Neural progenitor cell (in vitro differentiated cells): ENCODE results near the gene KRT6B. TPM values are rescaled to one million over a fixed set of nuclear protein-coding genes. Genes with fewer than 3 reads are reported as not detected.
A peak's percentile ranks its signal among the peaks of the same experiment; 100 is the strongest.

Experiments
- DNase-seq: peaks from one replicate; pipeline ENCODE4 v3.0.0-alpha.2; 2016; ENCODE audit warnings: low spot score
- H2AFZ ChIP-seq: fragments of 200-600 bp; sonication (generic); replicated peaks from 2 replicates; pipeline ENCODE4 v1.6.1; 2016; ENCODE audit warnings: antibody characterized with exemption
- H3F3A ChIP-seq: fragments of 200-600 bp; sonication (generic); 2 replicates; pipeline ENCODE4 v1.6.1; 2016; ENCODE audit warnings: antibody characterized with exemption, low read depth
- H3K27ac ChIP-seq: fragments of 200-600 bp; sonication (generic); 2 replicates; pipeline ENCODE4 v1.5.1; 2016; ENCODE audit warnings: mild to moderate bottlenecking
- H3K27me3 ChIP-seq: fragments of 200-600 bp; sonication (generic); 2 replicates; pipeline ENCODE4 v1.6.1; 2016; ENCODE audit warnings: mild to moderate bottlenecking, moderate library complexity
- H3K36me3 ChIP-seq: fragments of 200-600 bp; sonication (generic); 2 replicates; pipeline ENCODE4 v1.5.1; 2016
- H3K4me1 ChIP-seq: fragments of 200-600 bp; sonication (generic); 2 replicates; pipeline ENCODE4 v1.6.1; 2016; ENCODE audit warnings: mixed run types
- H3K4me2 ChIP-seq: fragments of 200-600 bp; sonication (generic); 2 replicates; pipeline ENCODE4 v1.6.1; 2016
- H3K4me3 ChIP-seq: fragments of 200-600 bp; sonication (generic); 2 replicates; pipeline ENCODE4 v1.5.1; 2016
- H3K79me2 ChIP-seq: fragments of 200-600 bp; sonication (generic); 2 replicates; pipeline ENCODE4 v1.6.1; 2016; ENCODE audit warnings: low read depth
- H3K9ac ChIP-seq: fragments of 200-600 bp; sonication (generic); 2 replicates; pipeline ENCODE4 v1.6.1; 2016
- H3K9me3 ChIP-seq: fragments of 200-600 bp; sonication (generic); 2 replicates; pipeline ENCODE4 v1.5.1; 2016; ENCODE audit warnings: low read depth
- H4K20me1 ChIP-seq: fragments of 200-600 bp; sonication (generic); 2 replicates; pipeline ENCODE4 v1.6.1; 2016; ENCODE audit warnings: low read depth
- H3K27ac Mint-ChIP-seq: 3 replicates; pipeline ENCODE4 v1.8.0; 2021; ENCODE audit warnings: mixed read lengths
- H3K27me3 Mint-ChIP-seq: 2 replicates; pipeline ENCODE4 v1.8.0; 2022; ENCODE audit warnings: low read depth, mild to moderate bottlenecking, inconsistent platforms, moderate library complexity, mixed read lengths; ENCODE audit not compliant: insufficient read depth
- H3K36me3 Mint-ChIP-seq: 3 replicates; pipeline ENCODE4 v1.8.0; 2021; ENCODE audit warnings: mixed read lengths
- H3K4me1 Mint-ChIP-seq: 3 replicates; pipeline ENCODE4 v1.8.0; 2021; ENCODE audit warnings: mixed read lengths
- H3K4me3 Mint-ChIP-seq: 3 replicates; pipeline ENCODE4 v1.8.0; 2021; ENCODE audit warnings: mild to moderate bottlenecking, moderate library complexity, mixed read lengths
- H3K9me3 Mint-ChIP-seq: 3 replicates; pipeline ENCODE4 v1.8.0; 2020; ENCODE audit warnings: mixed read lengths
- CTCF ChIP-seq: fragments of 200-600 bp; sonication (generic); IDR thresholded peaks from 2 replicates; pipeline ENCODE4 v1.5.1; 2017; ENCODE audit warnings: antibody characterized with exemption, mild to moderate bottlenecking
- EZH2 ChIP-seq: fragments of 200-600 bp; sonication (generic); IDR thresholded peaks from 2 replicates; pipeline ENCODE4 v1.6.1; 2017; ENCODE audit warnings: antibody characterized with exemption, mild to moderate bottlenecking, moderate library complexity
- EZH2phosphoT487 ChIP-seq: fragments of 200-600 bp; sonication (generic); IDR thresholded peaks from 2 replicates; pipeline ENCODE4 v1.6.1; 2017; ENCODE audit warnings: antibody characterized with exemption
- total RNA-seq: library from RNA; depleted of rRNA; stranded (reverse); fragments of >200 nt; gene quantifications from 2 replicates; pipeline ENCODE4 v1.2.3, GENCODE V29; 2015; ENCODE audit warnings: low replicate concordance

Gene KRT6B
- total RNA-seq, 1 donor from 2014 or later, result not detected

DNA sequence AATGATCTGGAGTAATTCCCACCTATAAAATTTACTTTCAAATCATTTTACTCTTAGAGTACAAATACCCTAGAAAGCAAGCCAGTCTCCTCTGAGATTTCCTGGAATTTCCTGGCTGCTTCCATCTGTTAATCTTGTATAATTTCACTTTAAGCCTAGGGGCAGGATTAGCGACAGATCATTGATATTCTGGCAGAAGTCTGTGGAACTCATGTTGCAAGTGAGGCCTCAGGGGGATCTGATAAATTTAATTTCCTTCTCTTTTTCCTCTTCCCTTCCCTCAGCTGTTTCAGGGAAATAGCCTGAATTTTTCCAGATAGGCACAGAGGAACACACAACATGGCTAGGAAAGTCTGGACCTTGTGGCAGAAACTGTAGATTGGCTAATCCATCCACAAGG is 47.0 kb upstream of the KRT6B start:
- TF ChIP-seq EZH2phosphoT487, result no peak
- no peak for TF ChIP-seq EZH2
- TF ChIP-seq CTCF, result no peak
- Histone ChIP-seq H3K4me3 (no peak overlapping the region), H2AFZ (no peak overlapping the region), H3K9ac (no peak overlapping the region), H3K79me2 (no peaks in the 10 kb centered on the region), H4K20me1 (no peaks in the 10 kb centered on the region), H3K4me2 (no peak overlapping the region), H3F3A (peaks cover 13% of the 10 kb centered on the region), H3K36me3 (no peaks in the 10 kb centered on the region), H3K4me1 (peaks cover 18% of the 10 kb centered on the region), H3K9me3 (no peaks in the 10 kb centered on the region), H3K27me3 (no peaks in the 10 kb centered on the region), H3K27ac (no peak overlapping the region)
- Mint-ChIP-seq H3K36me3 (no peaks in the 10 kb centered on the region), H3K27me3 (no peaks in the 10 kb centered on the region), H3K4me3 (no peak overlapping the region), H3K9me3 (peaks cover 2% of the 10 kb centered on the region), H3K4me1 (peaks cover 21% of the 10 kb centered on the region), H3K27ac (no peak overlapping the region)
- DNase-seq, result no peak

DNA sequence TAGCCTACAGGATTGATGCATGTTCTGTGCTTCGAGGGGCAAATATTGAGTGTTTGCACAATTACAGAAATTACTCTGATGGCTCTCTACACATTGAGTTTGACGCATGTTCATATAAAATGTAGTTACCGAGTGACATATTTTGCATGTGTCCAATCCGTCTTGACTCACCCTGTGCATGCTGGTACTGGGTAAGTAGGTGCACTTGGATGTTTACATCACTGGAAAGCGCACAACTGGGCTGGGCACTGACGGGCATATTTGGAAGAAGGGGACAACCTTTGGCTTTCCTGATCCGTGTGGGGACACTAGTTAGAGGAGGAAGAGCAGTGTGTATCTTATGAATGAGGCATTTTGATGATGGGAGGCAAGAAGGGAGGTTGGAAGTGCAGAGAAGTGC is 46.0 kb upstream of the KRT6B start:
- Histone ChIP-seq H3K79me2 (no peaks in the 10 kb centered on the region), H4K20me1 (no peaks in the 10 kb centered on the region), H3K36me3 (no peaks in the 10 kb centered on the region), H3K4me1 (peaks cover 18% of the 10 kb centered on the region), H3K9me3 (no peaks in the 10 kb centered on the region), H2AFZ (no peak overlapping the region), H3F3A (peaks cover 13% of the 10 kb centered on the region), H3K4me3 (no peak overlapping the region), H3K9ac (no peak overlapping the region), H3K4me2 (no peak overlapping the region), H3K27me3 (no peaks in the 10 kb centered on the region), H3K27ac (no peak overlapping the region)
- DNase-seq, result no peak
- Mint-ChIP-seq H3K9me3 (peaks cover 2% of the 10 kb centered on the region), H3K27me3 (no peaks in the 10 kb centered on the region), H3K4me1 (peaks cover 21% of the 10 kb centered on the region), H3K36me3 (no peaks in the 10 kb centered on the region), H3K4me3 (no peak overlapping the region), H3K27ac (no peak overlapping the region)
- no peak for TF ChIP-seq EZH2
- no peak for TF ChIP-seq CTCF
- TF ChIP-seq EZH2phosphoT487, result no peak

DNA sequence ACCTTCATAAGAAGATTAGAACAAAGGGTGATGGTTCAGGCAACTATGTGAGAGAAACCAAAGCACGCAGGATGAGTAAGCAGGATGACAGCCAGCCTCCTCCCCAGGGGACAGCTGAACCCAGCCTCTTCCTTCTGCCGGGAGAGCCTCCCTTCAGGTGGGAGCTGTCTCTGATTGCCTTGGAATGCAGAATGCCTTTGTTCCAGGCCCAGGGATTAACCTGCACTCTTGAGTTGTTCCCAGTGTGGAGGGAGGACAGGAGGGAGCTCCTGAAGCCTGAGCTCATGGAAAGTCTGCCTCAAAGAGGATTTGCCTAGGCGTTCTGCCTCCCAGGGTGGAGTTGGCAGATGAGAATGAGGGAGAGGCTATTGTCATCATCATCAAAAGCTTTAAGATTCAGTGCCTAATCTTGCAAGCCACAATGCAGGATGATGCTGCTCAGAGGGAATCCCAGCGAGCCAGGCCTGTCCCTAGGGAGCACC is 44.7 kb upstream of the KRT6B start:
- Mint-ChIP-seq H3K27me3 (no peaks in the 10 kb centered on the region), H3K36me3 (no peaks in the 10 kb centered on the region), H3K4me1 (peaks cover 21% of the 10 kb centered on the region), H3K9me3 (no peaks in the 10 kb centered on the region), H3K27ac (no peak overlapping the region), H3K4me3 (no peak overlapping the region)
- Histone ChIP-seq H3F3A (peaks cover 13% of the 10 kb centered on the region), H3K4me3 (no peak overlapping the region), H3K27me3 (no peaks in the 10 kb centered on the region), H3K27ac (peak overlapping the region; percentile 4), H3K9me3 (no peaks in the 10 kb centered on the region), H3K9ac (no peak overlapping the region), H3K4me2 (peak overlapping the region; percentile 23), H3K36me3 (no peaks in the 10 kb centered on the region), H4K20me1 (no peaks in the 10 kb centered on the region), H2AFZ (no peak overlapping the region), H3K79me2 (no peaks in the 10 kb centered on the region), H3K4me1 (peaks cover 18% of the 10 kb centered on the region)
- DNase-seq, result peak; percentile 60
- TF ChIP-seq EZH2 (no peak), CTCF (no peak), EZH2phosphoT487 (no peak)
